ENCODE results near the gene STOX2.

DNA sequence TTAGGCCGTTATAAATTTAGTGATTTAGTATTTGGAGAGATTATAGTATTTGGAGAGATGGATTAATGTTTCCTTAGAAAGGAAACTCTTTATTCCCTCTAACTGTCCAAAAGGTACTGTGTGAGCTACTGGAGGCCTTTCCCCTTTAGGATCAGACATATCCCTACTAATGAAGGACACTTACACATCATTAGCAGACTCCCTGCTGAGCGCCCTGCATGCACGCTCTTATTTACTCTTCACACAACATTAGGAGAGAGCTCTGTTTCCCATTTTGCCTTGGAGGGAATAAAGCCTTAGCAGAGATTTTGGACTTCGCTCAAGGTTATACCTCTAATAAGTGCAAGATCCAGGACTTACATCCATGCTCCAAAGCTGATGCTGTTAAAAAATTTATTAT is 17.8 kb upstream of the STOX2 start:
- no peak for TF ChIP-seq CTCF (IDR thresholded peaks at IDR 0.05)
- no peak for TF ChIP-seq EZH2 (IDR thresholded peaks at IDR 0.05)
- no peak for TF ChIP-seq EZH2phosphoT487 (IDR thresholded peaks at IDR 0.05)

Data from neural progenitor cell (in vitro differentiated cells).